Adrenal gland (tissue), 12 donors: ENCODE data around the gene IPO11. TPM values are rescaled to one million over a fixed set of nuclear protein-coding genes. Genes with fewer than 3 reads are reported as not detected.

Experiments
- DNase-seq, 7 donors: peaks; one replicate each; pipeline ENCODE4 v3.0.0-alpha.2; 2019 to 2020
- H3K27ac ChIP-seq, 5 donors: fragments of 200-600 bp; sonication (generic) in 4 of 5; 1 replicate in 3 of 5; 2 replicates in 2 of 5; pipeline versions ENCODE4 v1.5.1 to v1.8.0; 2016 to 2020; ENCODE audit warnings: mild to moderate bottlenecking in 1 of 5
- H3K27me3 ChIP-seq: fragments of 200-600 bp; 2 replicates; pipeline ENCODE4 v1.8.0; 2021
- H3K36me3 ChIP-seq, 2 donors: fragments of 200-600 bp; replicated peaks in 1 of 2; 1 replicate in 1 of 2; 2 replicates in 1 of 2; pipeline versions ENCODE4 v1.5.1 to v1.8.0; 2018 to 2022
- H3K4me1 ChIP-seq, 2 donors: fragments of 200-600 bp; replicated peaks in 1 of 2; 1 replicate in 1 of 2; 2 replicates in 1 of 2; pipeline versions ENCODE4 v1.5.1 to v1.8.0; 2018 to 2021
- H3K4me3 ChIP-seq, 4 donors: fragments of 200-600 bp; sonication (generic) in 3 of 4; one replicate each; pipeline ENCODE4 v1.5.1; 2016 to 2018
- H3K9me3 ChIP-seq, 3 donors: fragments of 200-600 bp; sonication (generic) in 1 of 3; replicated peaks in 1 of 3; 1 replicate in 2 of 3; 2 replicates in 1 of 3; pipeline versions ENCODE4 v1.5.1 to v1.8.0; 2016 to 2021
- CTCF ChIP-seq, 6 experiments: fragments of 450-650 bp in 4 of 6; fragments of 200-600 bp in 2 of 6; sonication (generic) in 1 of 6; IDR thresholded peaks; 1 replicate in 5 of 6; 2 replicates in 1 of 6; pipeline versions ENCODE4 v1.5.1 to v1.8.0; 2016 to 2021; ENCODE audit warnings: antibody characterized with exemption in 6 of 6, mild to moderate bottlenecking in 2 of 6, moderate library complexity in 1 of 6
- POLR2A ChIP-seq, 2 donors: fragments of 450-650 bp; IDR thresholded peaks; one replicate each; pipeline ENCODE4 v1.6.1; 2017; ENCODE audit warnings: antibody characterized with exemption in 2 of 2, mild to moderate bottlenecking in 2 of 2, moderate library complexity in 1 of 2
- WGBS, 4 donors: extraction: QIAGEN DNeasy Blood & Tissue Kit in 2 of 4; methylation state at CpG; one replicate each; pipeline versions ENCODE4 v1.1.5 to v1.1.7; 2013 to 2017; 5-methylcytosine and 5-hydroxymethylcytosine counted together
- intact Hi-C, 2 donors: fragments of 100-400 bp; cut with DNase I; formaldehyde crosslinking; loops; one replicate each; pipeline versions ENCODE4 v1.14.1 to v1.15.0; 2022 to 2023
- polyA plus RNA-seq, 3 donors: library from polyadenylated mRNA; stranded (reverse); fragments of 200-250 nt in 2 of 3; fragments of 350-450 nt in 1 of 3; fragmentation: Illumina TruSeq in 1 of 3; extraction: RNeasy Lipid Tissue Mini Kit (QIAGEN cat#74804) in 1 of 3; gene quantifications; one replicate each; pipeline ENCODE4 v1.2.3, GENCODE V29; 2013 to 2014
- total RNA-seq, 9 donors: library from RNA; depleted of rRNA in 4 of 9; stranded (reverse); fragments of >200 nt in 4 of 9; fragments of 120-200 nt in 1 of 9; fragmentation: NEBNext Ultra II Directional in 1 of 9; extraction: Animal tissue kit (Norgen Biotek cat#: 25700) in 1 of 9; gene quantifications; one replicate each; pipeline versions ENCODE4 v1.1.0 to v1.2.4, GENCODE V29; 2013 to 2023
- donor health status: healthy with polysubstance abuse.
- donor health status: Bipolar disorder and iron deficiency.
- donor health status: DM: yes; HTN: yes; CAD: no.
- donor health status: DM: no; HTN: no; CAD: no.
- donor health status: DM: no; HTN: no; CAD: no.
- donor health status: DM: yes; HTN: yes; CAD: no.

Gene IPO11
- total and polyA plus RNA-seq, 12 donors = 6.0 to 33.3 (median 23.7) TPM

GRCh38 chr5:62574599-62574998 is 162.0 kb downstream of the IPO11 start:
- H3K9me3 ChIP-seq = no peaks in the 10 kb centered on the region
- TF ChIP-seq CTCF (IDR thresholded peaks at IDR 0.05) = no peak
- TF ChIP-seq POLR2A (IDR thresholded peaks at IDR 0.05) = no peak
- 65 to 76% (median 71%) methylated on average over 2 of the region's 2 CpGs for WGBS, 4 donors
- no peaks in the 10 kb centered on the region for H3K27me3 ChIP-seq
- H3K4me3 ChIP-seq = no peak overlapping the region
- no peaks in the 10 kb centered on the region for H3K36me3 ChIP-seq
- H3K4me1 ChIP-seq = peaks cover 0 to 4% of the 10 kb centered on the region in 2 donors
- no peak overlapping the region for H3K27ac ChIP-seq
- no peak for DNase-seq
- intact Hi-C loops = no loop called here

- Histone ChIP-seq H3K4me1 (peaks cover 0 to 4% of the 10 kb centered on the region in 2 donors), H3K27me3 (no peaks in the 10 kb centered on the region), H3K36me3 (no peaks in the 10 kb centered on the region), H3K4me3 (no peak overlapping the region), H3K27ac (no peak overlapping the region), H3K9me3 (no peaks in the 10 kb centered on the region)
- DNase-seq = no peak
- intact Hi-C loops = no loop called here
- no peak for TF ChIP-seq CTCF (IDR thresholded peaks at IDR 0.05)
- no peak for TF ChIP-seq POLR2A (IDR thresholded peaks at IDR 0.05)
- 61 to 74% (median 68%) methylated on average over 2 of the region's 2 CpGs for WGBS, 4 donors
Observed at GRCh38 chr5:62575066-62575465, 162.5 kb downstream of the IPO11 start.

- no peaks in the 10 kb centered on the region for H3K27me3 ChIP-seq
- no peak overlapping the region for H3K27ac ChIP-seq
- no peaks in the 10 kb centered on the region for H3K36me3 ChIP-seq
- no peaks in the 10 kb centered on the region for H3K9me3 ChIP-seq
- H3K4me3 ChIP-seq = no peak overlapping the region
- 60 to 66% (median 63%) methylated on average over 1 of the region's 1 CpG for WGBS, 4 donors
- intact Hi-C loops = no loop called here
- DNase-seq = no peak
- peaks cover 0 to 4% of the 10 kb centered on the region in 2 donors for H3K4me1 ChIP-seq
- TF ChIP-seq POLR2A (IDR thresholded peaks at IDR 0.05) = no peak
- no peak for TF ChIP-seq CTCF (IDR thresholded peaks at IDR 0.05)
Observed at GRCh38 chr5:62575489-62575888, 162.9 kb downstream of the IPO11 start.

GRCh38 chr5:62576570-62577170 is 164.1 kb downstream of the IPO11 start:
- TF ChIP-seq POLR2A (IDR thresholded peaks at IDR 0.05) (no peak), CTCF (IDR thresholded peaks at IDR 0.05) (no peak)
- WGBS, 4 donors = 89 to 91% (median 91%) methylated on average over 4 of the region's 4 CpGs
- Histone ChIP-seq H3K4me3 (no peak overlapping the region), H3K27me3 (no peaks in the 10 kb centered on the region), H3K4me1 (peaks cover 0 to 4% of the 10 kb centered on the region in 2 donors), H3K27ac (no peak overlapping the region), H3K9me3 (no peaks in the 10 kb centered on the region), H3K36me3 (no peaks in the 10 kb centered on the region)
- DNase-seq = no peak
- intact Hi-C loops = no loop called here
